Neural progenitor cell (in vitro differentiated cells): ENCODE results near the gene CAPRIN2. TPM values are rescaled to one million over a fixed set of nuclear protein-coding genes. Genes with fewer than 3 reads are reported as not detected.

Experiments used
- DNase-seq: peaks from one replicate; pipeline ENCODE4 v3.0.0-alpha.2; 2016; ENCODE audit warnings: low spot score
- H2AFZ ChIP-seq: fragments of 200-600 bp; sonication (generic); replicated peaks from 2 replicates; pipeline ENCODE4 v1.6.1; 2016; ENCODE audit warnings: antibody characterized with exemption
- H3F3A ChIP-seq: fragments of 200-600 bp; sonication (generic); 2 replicates; pipeline ENCODE4 v1.6.1; 2016; ENCODE audit warnings: antibody characterized with exemption, low read depth
- H3K27ac ChIP-seq: fragments of 200-600 bp; sonication (generic); 2 replicates; pipeline ENCODE4 v1.5.1; 2016; ENCODE audit warnings: mild to moderate bottlenecking
- H3K27me3 ChIP-seq: fragments of 200-600 bp; sonication (generic); 2 replicates; pipeline ENCODE4 v1.6.1; 2016; ENCODE audit warnings: mild to moderate bottlenecking, moderate library complexity
- H3K36me3 ChIP-seq: fragments of 200-600 bp; sonication (generic); 2 replicates; pipeline ENCODE4 v1.5.1; 2016
- H3K4me1 ChIP-seq: fragments of 200-600 bp; sonication (generic); 2 replicates; pipeline ENCODE4 v1.6.1; 2016; ENCODE audit warnings: mixed run types
- H3K4me2 ChIP-seq: fragments of 200-600 bp; sonication (generic); 2 replicates; pipeline ENCODE4 v1.6.1; 2016
- H3K4me3 ChIP-seq: fragments of 200-600 bp; sonication (generic); 2 replicates; pipeline ENCODE4 v1.5.1; 2016
- H3K79me2 ChIP-seq: fragments of 200-600 bp; sonication (generic); 2 replicates; pipeline ENCODE4 v1.6.1; 2016; ENCODE audit warnings: low read depth
- H3K9ac ChIP-seq: fragments of 200-600 bp; sonication (generic); 2 replicates; pipeline ENCODE4 v1.6.1; 2016
- H3K9me3 ChIP-seq: fragments of 200-600 bp; sonication (generic); 2 replicates; pipeline ENCODE4 v1.5.1; 2016; ENCODE audit warnings: low read depth
- H4K20me1 ChIP-seq: fragments of 200-600 bp; sonication (generic); 2 replicates; pipeline ENCODE4 v1.6.1; 2016; ENCODE audit warnings: low read depth
- H3K27ac Mint-ChIP-seq: 3 replicates; pipeline ENCODE4 v1.8.0; 2021; ENCODE audit warnings: mixed read lengths
- H3K27me3 Mint-ChIP-seq: 2 replicates; pipeline ENCODE4 v1.8.0; 2022; ENCODE audit warnings: low read depth, mild to moderate bottlenecking, inconsistent platforms, moderate library complexity, mixed read lengths; ENCODE audit not compliant: insufficient read depth
- H3K36me3 Mint-ChIP-seq: 3 replicates; pipeline ENCODE4 v1.8.0; 2021; ENCODE audit warnings: mixed read lengths
- H3K4me1 Mint-ChIP-seq: 3 replicates; pipeline ENCODE4 v1.8.0; 2021; ENCODE audit warnings: mixed read lengths
- H3K4me3 Mint-ChIP-seq: 3 replicates; pipeline ENCODE4 v1.8.0; 2021; ENCODE audit warnings: mild to moderate bottlenecking, moderate library complexity, mixed read lengths
- H3K9me3 Mint-ChIP-seq: 3 replicates; pipeline ENCODE4 v1.8.0; 2020; ENCODE audit warnings: mixed read lengths
- CTCF ChIP-seq: fragments of 200-600 bp; sonication (generic); IDR thresholded peaks from 2 replicates; pipeline ENCODE4 v1.5.1; 2017; ENCODE audit warnings: antibody characterized with exemption, mild to moderate bottlenecking
- EZH2 ChIP-seq: fragments of 200-600 bp; sonication (generic); IDR thresholded peaks from 2 replicates; pipeline ENCODE4 v1.6.1; 2017; ENCODE audit warnings: antibody characterized with exemption, mild to moderate bottlenecking, moderate library complexity
- EZH2phosphoT487 ChIP-seq: fragments of 200-600 bp; sonication (generic); IDR thresholded peaks from 2 replicates; pipeline ENCODE4 v1.6.1; 2017; ENCODE audit warnings: antibody characterized with exemption
- total RNA-seq: library from RNA; depleted of rRNA; stranded (reverse); fragments of >200 nt; gene quantifications from 2 replicates; pipeline ENCODE4 v1.2.3, GENCODE V29; 2015; ENCODE audit warnings: low replicate concordance

The CAPRIN2 gene
- total RNA-seq, 1 donor from 2014 or later = 53.2 TPM

GRCh38 chr12:30726647-30727046 is 28.1 kb downstream of the CAPRIN2 start:
- H2AFZ ChIP-seq = no peak overlapping the region
- H3K4me3 ChIP-seq = no peak overlapping the region
- Mint-ChIP-seq H3K27ac (no peak overlapping the region), H3K4me3 (no peak overlapping the region), H3K27me3 (no peaks in the 10 kb centered on the region), H3K4me1 (no peaks in the 10 kb centered on the region), H3K36me3 (peaks cover 18% of the 10 kb centered on the region), H3K9me3 (no peaks in the 10 kb centered on the region)
- no peaks in the 10 kb centered on the region for H3K36me3 ChIP-seq
- H3K27ac ChIP-seq = no peak overlapping the region
- H4K20me1 ChIP-seq = no peaks in the 10 kb centered on the region
- H3K4me1 ChIP-seq = no peaks in the 10 kb centered on the region
- H3K4me2 ChIP-seq = no peak overlapping the region
- H3K79me2 ChIP-seq = no peaks in the 10 kb centered on the region
- no peak for TF ChIP-seq EZH2
- TF ChIP-seq CTCF = no peak
- TF ChIP-seq EZH2phosphoT487 = no peak
- H3K9me3 ChIP-seq = no peaks in the 10 kb centered on the region
- no peaks in the 10 kb centered on the region for H3K27me3 ChIP-seq
- no peaks in the 10 kb centered on the region for H3F3A ChIP-seq
- no peak for DNase-seq
- no peak overlapping the region for H3K9ac ChIP-seq

DNA sequence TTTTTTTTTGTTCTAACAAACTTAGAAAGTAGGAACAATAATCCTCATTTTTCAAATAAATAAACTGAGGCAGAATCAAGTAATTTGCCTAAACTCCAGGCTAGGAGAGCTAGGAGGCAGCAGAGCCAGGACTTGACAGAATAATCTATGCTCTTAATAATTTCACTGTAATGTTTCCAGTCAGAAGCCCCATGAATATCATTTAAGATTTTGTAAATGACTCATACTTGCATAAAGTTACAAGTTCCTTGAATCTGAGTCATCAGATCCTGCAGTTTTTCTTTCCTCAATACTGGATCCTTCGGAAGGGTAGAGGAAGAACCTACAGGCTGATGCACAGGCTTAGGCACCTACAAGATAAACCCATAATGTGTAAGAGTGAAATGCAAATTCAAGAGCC is 29.0 kb downstream of the CAPRIN2 start:
- H3K4me3 Mint-ChIP-seq = no peak overlapping the region
- Histone ChIP-seq H3K4me3 (no peak overlapping the region), H3K36me3 (no peaks in the 10 kb centered on the region), H2AFZ (no peak overlapping the region), H3K4me1 (no peaks in the 10 kb centered on the region), H3K4me2 (no peak overlapping the region), H3F3A (no peaks in the 10 kb centered on the region), H3K9ac (no peak overlapping the region), H3K27me3 (no peaks in the 10 kb centered on the region), H3K27ac (no peak overlapping the region), H3K9me3 (no peaks in the 10 kb centered on the region), H3K79me2 (no peaks in the 10 kb centered on the region), H4K20me1 (no peaks in the 10 kb centered on the region)
- no peaks in the 10 kb centered on the region for H3K27me3 Mint-ChIP-seq
- H3K36me3 Mint-ChIP-seq = peaks cover 21% of the 10 kb centered on the region
- H3K27ac Mint-ChIP-seq = no peak overlapping the region
- no peak for DNase-seq
- H3K9me3 Mint-ChIP-seq = no peaks in the 10 kb centered on the region
- TF ChIP-seq EZH2phosphoT487 (no peak), CTCF (no peak), EZH2 (no peak)
- no peaks in the 10 kb centered on the region for H3K4me1 Mint-ChIP-seq

GRCh38 chr12:30719060-30719459 is 35.7 kb downstream of the CAPRIN2 start:
- Mint-ChIP-seq H3K36me3 (peaks cover 11% of the 10 kb centered on the region), H3K9me3 (no peaks in the 10 kb centered on the region), H3K4me1 (no peaks in the 10 kb centered on the region), H3K4me3 (no peak overlapping the region), H3K27me3 (no peaks in the 10 kb centered on the region), H3K27ac (no peak overlapping the region)
- no peaks in the 10 kb centered on the region for H4K20me1 ChIP-seq
- H3K36me3 ChIP-seq = no peaks in the 10 kb centered on the region
- no peak for TF ChIP-seq CTCF
- no peak for TF ChIP-seq EZH2phosphoT487
- TF ChIP-seq EZH2 = no peak
- no peaks in the 10 kb centered on the region for H3K4me1 ChIP-seq
- H3K9me3 ChIP-seq = no peaks in the 10 kb centered on the region
- no peaks in the 10 kb centered on the region for H3K27me3 ChIP-seq
- no peak overlapping the region for H2AFZ ChIP-seq
- H3K27ac ChIP-seq = no peak overlapping the region
- DNase-seq = no peak
- no peak overlapping the region for H3K9ac ChIP-seq
- no peak overlapping the region for H3K4me3 ChIP-seq
- no peaks in the 10 kb centered on the region for H3K79me2 ChIP-seq
- H3K4me2 ChIP-seq = no peak overlapping the region
- H3F3A ChIP-seq = no peaks in the 10 kb centered on the region
